NK-92 (cell line): ENCODE measurements around the gene GRIFIN.

Experiments used
- DNase-seq: peaks from one replicate; lab custom pipeline; 2025; ENCODE audit not compliant: unreplicated experiment; lab: John Stamatoyannopoulos, UW

The GRIFIN gene, protein sequence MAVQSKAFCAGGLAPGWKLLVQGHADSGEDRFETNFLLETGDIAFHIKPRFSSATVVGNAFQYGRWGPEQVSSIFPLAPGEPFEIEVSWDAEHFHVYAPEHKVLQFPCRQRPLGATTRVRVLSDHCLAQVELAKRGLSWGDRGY

DNA sequence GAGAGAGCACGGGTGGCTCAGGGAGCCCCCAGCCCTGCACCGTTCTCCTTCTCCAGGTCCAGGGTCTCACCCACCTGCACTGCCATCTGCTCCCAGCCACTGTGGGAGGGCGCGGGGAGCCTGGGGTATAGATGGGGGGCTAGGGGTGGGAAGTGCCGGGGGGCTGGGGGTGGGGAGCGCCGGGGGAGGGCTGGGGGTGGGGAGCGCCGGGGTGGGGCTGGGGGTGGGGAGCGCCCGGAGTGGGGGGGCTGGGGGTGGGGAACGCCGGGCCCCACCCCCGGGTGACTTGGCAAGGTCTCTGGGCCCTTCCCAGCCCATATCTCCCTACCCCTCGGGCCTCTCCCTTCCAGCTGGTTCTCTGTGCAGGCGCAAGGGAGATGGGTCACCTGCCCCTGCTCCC lies at the start of gene GRIFIN:
Gene GRIFIN (minus strand): TSS at position 101 of the 400 bp plus-strand sequence. CDS start 15 bp downstream, at position 86.
- no peak for DNase-seq

DNA sequence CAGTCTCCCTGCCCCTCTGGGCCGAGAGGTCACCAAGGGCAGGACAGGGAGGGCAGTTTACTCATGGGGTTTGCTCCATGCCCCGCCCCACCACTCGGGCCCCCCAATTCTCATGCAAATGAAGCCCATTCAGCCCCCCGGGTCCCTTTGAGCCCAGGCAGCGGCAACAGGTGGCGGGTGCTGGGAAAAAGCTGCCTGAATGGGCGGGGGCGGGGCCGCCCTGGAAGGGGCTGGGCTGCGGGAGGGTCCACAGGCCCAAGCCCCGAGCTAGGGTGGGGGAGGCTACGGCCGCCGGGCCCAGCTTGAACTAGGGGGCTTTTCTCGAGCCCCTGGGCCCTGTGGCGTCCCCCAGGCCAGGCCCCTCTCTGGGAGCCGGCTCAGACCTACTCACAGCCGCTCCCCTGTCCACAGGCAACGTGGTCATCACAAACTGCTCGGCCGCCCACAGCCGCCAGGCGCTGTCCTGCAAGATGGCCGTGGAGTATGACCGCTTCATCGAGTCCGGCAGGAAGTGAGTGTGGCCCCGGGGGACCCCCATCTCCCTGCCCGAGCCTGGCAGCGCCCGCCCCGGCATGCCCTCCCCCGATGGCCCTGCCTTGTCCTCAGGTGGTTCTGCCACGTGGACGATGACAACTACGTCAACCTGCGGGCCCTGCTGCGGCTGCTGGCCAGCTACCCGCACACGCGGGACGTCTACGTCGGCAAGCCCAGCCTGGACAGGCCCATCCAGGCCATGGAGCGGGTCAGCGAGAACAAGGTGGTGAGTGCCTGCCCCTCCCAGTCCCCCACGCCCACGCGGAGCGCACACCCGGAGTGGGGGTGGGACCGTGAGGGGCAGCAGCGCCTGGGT lies 48.8 kb upstream of the GRIFIN start:
- no peak for DNase-seq

DNA sequence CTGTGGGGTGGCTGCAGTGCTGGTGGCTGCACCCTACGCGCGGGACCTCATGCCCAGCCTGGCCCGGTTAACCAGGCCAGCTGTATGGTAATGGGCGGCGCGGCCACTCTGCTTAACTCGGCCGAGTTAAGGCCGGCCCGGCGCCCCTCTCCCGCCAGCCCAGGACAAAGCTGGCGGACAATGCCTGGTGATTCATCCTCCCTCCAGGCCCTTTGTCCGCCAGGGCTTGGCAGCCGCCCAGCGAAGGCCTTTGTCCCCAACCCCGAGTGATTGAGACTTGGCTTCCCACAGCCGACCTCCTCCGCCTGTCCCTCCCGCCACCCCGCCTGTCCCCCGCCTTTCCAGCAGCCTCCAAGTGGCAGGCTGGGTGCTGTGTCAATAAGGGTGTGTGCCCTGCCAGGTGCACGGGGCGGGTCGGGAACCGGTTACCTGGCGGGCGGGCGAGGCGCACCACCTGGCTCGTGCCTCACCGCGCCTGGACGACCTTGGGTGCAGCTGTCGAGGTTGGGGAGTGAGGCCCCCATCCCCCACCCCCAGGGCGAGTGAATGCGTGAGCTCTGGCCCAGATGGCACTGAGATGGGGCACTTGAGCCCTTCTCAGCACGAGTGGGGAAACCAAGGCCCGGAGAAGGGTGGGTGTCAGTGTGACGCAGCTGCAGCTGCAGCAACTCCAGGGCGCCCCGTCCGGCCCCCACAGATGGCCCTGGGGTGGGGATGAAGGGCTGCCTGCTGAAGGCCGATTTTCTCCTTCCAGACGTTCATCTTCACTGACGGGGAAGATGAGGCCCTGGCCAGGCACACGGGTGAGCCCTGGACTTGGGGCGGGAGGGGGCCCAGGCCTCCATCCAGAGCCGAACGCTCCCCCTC lies 48.0 kb upstream of the GRIFIN start:
- no peak for DNase-seq

- DNase-seq, result no peak
Measured at GRCh38 chr7:2523461-2523936, 47.3 kb upstream of the GRIFIN start.

GRCh38 chr7:2522780-2523433 lies 46.7 kb upstream of the GRIFIN start:
- no peak for DNase-seq

DNA sequence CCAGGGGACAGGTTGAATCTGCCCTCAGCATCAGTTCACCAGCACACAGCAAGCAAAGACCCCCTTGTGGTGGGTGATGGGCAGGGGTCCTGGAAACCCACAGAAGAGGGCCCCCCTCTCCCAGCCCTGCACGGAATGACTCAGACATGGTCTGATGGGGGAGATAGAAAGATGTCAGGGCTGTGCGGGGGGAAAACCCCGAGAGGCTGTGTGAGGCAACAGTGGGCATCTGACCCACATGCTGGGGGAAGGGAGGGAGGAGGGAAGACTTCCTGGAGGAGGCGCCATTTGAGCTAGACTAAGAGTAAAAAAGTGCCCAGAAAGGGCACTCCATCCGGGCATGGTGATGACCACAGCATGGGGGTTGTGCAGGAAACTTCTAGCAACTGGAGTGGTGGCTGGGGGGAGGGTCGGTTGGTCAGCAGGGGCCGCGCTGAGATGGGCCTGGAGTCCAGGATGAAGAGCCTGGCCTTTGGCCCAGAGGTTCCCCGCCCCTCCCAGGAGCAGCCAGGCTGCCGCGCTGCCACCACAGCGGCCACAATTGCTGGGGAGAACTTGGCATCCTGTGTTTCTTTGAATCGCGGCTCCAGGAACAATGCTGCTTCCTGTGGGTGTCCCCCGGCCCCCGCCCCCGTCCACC lies 45.9 kb upstream of the GRIFIN start:
- no peak for DNase-seq

DNA sequence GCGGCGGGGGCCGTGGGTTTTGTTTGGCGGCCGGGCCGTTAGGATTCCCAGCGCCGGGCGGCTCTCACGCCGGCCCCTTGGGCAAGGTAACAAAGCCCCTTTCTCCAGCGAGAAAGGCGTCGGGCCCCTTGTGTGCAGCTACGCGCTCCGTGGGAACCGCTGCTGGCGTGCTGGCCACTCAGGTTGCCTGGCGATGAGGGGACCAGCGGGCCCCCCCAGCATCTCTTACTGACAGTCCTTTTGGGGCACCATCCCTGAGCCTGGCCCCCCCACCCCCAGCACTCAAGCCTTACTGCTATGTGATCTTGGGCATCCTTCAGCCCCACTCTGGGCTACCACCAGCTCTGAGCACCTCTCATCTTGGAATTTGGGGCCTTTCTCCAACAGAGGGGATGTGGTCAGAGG lies 45.1 kb upstream of the GRIFIN start:
- DNase-seq, result no peak

DNA sequence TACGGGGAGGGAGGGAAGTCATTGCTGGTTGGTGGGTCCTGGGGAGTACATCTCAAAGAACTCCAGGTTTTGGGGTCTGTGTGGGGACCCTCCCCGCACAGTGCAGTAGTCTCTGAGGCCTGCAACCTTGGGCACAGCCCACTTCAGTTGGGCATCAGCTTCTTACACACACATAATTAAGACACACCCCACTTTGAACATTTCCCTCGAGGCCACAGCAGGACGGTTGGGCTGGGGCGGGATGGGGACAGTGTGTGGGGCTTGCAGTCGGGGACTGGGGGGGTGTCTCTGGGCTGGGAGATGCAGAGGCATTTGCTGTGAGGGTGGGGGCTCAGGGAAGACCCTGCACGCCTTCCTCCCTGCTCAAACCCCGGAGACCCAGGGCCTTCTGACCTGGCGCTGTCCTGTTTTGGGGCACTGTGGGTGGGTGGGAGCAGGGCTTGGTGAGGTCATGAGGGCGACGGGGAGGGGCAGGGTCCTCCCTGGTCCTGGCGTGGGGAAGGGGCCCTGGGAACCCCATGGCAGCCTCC lies 44.6 kb upstream of the GRIFIN start:
- DNase-seq, result no peak

DNA sequence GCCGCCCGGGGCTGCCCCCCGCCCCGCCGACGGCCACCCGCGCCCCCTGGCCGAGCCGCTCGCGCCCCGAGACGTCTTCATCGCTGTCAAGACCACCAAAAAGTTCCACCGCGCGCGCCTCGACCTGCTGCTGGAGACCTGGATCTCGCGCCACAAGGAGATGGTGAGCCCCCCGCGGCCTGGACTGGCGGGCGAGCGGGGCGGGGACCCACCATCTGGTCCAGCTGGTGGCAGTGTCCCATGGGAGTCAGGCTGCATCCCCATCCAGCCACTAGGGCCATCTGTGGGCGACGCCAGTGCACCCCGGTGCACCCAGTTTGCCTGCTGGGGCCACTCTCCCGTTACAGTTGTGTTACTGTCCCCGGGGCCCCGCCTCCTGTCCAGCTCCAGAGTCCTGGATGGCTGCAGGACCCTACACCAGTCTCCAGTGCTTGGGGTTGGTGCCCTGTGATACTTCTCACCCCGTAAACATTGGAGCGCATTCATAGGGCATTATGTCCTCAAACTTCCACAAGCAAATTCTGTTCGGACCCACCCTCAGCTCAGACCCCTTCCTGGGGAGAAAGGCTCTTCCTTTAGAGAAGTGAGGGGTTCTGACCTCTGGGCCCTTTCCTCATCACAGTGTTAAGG lies 44.0 kb upstream of the GRIFIN start:
- no peak for DNase-seq

DNA sequence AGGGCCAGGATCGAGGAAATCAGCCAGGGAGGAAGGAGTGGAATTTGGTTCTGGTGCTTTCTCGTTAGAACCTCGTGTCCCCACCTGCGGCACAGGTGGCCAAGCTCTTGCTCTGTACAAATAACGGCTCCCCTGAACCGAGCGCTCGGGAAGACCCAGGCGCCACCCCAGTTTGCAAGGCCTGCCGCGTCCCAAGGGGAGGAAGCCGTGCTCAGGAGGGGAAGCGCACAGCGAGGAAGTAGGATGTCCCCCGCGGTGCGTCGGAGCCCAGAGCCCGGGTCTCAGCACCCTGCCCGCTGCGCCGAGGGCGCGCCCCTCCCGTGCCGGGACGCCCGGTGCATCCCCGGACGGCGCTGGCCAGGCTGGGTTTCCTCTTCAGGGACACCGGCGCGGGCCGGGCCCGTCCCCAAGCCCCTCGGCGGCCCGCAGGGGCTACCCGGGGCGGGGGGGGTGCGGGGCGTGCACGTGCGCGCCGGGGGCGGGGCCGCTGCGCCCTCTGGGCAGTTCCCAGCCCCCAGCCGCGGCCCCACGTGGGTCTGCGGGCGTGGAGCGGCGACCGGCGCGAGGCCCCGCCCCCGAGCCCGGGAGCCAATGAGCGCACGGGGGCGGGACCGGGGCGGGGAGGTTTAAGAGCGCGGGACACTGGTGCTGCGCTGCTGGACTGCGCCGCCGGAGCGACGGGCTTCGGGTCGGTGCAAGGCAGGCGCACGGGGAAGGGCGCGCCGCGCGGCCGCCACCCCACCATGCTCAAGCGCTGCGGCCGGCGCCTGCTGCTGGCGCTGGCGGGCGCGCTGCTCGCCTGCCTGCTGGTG lies 43.1 kb upstream of the GRIFIN start, which contains the start of gene LFNG:
Gene LFNG (plus strand): TSS at position 656 of the 812 bp plus-strand sequence. CDS start 88 bp downstream, at position 744.
- no peak for DNase-seq

DNA sequence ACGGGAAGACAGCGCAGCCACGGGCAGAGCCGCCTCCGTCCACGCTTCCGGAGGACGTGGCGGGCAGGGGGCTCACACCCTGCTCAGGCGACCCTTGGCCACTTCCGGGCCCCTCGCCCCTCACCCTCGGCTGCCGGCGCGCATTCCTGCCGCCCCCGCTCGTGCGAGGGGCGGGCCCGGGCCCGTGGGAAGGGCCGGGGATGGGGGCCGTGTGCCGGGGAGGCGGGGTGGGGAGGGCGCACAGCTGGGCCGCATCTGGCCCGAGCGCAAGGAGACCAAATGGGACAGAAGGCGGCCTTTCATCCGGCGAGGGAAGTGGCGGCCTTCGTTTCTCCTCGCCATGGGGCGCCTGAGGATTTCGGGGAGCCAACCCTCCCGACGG lies 42.5 kb upstream of the GRIFIN start:
- DNase-seq, result no peak

DNA sequence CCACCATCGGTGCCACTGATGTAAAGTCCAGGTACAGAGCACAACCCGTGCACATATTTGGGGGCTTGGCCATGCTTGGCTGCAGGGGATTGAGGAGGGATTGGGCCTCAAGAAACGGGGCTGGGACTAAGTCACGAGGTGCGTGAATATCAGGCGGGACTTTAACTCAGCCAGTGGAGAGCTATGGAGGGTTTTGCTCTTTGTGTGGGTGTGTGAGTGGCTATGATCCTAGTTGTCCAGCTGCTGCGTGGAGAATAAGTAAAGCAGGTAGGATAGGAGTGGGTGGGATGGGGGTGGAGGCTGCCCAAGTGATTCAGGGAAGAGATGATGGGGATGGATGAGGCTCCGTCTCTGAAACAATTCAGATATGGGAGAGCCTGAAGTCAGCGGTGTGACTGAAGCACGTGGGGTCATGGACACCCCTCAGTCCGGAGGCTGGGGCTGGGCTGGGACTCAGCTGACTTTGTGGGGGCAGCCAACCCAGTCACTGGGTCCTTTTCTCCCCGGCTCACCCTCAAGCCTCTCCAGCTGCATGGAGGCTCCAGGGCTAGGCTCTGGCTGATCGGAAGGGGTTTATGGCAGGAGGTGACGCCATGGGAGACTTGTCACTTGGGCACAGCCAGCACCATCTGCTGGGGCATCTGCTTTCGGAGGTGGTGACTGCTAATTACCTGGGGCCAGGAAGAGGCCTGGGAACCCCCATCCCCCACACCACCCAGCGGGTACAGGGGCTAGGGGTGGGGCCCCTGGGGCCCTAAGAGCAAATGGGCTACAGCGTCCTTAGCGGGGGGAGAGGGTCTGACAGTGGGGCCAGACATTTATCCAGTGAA lies 41.7 kb upstream of the GRIFIN start:
- no peak for DNase-seq

DNA sequence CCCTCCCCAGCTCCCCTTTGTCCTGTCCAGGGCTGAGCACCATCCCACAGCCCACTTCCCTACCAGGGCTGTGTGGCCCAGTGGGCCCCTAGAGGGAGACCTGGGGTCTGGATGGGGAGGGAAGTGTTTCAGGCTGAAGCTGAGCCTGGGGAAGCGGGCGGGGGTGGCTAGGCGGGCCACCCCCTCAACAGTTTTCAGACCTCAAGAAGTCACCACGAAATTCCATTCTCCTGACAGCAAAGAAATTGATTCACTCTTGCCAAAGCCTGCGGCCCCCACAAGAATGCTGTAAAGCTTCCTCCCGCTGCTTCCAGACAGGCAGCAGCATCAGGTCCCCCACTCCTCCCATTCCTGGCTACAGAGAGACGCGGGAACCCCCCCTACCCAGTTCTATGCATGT lies 40.8 kb upstream of the GRIFIN start:
- no peak for DNase-seq

DNA sequence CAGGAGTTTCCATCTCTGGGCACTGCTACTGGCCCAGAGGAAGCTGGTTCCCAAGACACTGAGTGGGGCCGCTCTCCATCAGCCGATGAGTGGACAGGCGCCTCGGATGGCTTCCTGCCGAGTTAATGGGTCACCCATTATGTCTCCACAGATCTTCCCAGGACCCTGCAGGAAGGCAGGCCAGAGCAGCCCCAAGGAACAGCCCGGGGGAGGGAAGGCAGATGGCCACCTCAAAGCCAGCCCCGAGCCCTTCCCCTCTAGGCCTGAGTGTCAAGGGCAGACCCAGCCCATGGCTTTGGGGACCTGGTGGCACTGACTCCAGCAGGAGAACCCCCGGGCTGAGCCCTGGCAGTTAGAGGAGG lies 40.0 kb upstream of the GRIFIN start:
- no peak for DNase-seq

- no peak for DNase-seq
Measured at GRCh38 chr7:2515424-2516193, 39.4 kb upstream of the GRIFIN start.

DNA sequence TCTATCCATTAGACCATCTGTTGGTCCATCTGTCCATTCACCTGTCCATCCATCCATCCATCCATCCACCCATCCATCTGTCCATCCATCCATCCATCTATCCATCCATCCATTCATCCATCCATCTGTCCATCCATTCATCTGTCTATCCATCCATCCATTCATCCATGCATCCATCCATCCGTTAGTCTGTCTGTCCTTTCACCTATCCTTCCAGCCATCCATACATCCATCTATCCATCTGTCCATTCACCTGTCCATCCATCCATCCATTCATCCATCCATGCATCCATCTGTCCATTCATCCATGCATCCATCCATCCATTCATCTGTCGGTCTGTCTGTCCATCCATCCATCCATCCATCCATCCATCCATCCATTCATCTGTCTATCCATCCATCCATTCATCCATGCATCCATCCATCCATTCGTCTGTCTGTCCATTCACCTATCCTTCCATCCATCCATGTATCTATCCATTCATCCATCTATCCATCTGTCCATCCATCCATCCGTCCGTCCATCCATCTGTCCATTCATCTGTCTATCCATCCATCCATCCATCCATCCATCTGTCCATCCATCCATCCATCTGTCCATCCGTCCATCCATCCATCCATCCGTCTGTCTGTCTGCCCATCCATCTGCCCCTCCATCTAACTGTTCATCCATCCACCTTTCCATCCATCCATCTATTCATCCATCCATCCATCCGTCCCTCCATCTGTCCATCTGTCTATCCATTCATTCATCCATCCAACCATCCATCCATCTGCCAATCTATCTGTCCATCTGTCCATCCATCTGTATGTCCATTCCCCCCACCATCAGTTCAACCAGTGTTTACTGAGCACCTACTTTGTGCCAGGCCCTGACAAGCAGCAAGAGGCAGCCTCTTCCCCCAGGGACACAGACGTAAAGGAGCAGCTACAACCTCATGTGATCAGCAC lies 38.5 kb upstream of the GRIFIN start:
- no peak for DNase-seq
